DND-41 (cell line): ENCODE measurements around the gene FAM135A.

ENCODE experiments used
- EZH2 ChIP-seq: IDR thresholded peaks from 3 replicates; pipeline ENCODE4 v1.6.1; 2012; ENCODE audit warnings: borderline replicate concordance, low read depth, mild to moderate bottlenecking, moderate library complexity, low read length, inconsistent platforms; ENCODE audit not compliant: severe bottlenecking
- TF ChIP-seq, protein P1 (sequence below): IDR thresholded peaks from 2 replicates; pipeline ENCODE4 v1.5.1; 2012; ENCODE audit warnings: borderline replicate concordance, low read length, moderate library complexity, mild to moderate bottlenecking; ENCODE audit not compliant: poor library complexity, severe bottlenecking; ENCODE audit errors: extremely low read depth

DNA sequence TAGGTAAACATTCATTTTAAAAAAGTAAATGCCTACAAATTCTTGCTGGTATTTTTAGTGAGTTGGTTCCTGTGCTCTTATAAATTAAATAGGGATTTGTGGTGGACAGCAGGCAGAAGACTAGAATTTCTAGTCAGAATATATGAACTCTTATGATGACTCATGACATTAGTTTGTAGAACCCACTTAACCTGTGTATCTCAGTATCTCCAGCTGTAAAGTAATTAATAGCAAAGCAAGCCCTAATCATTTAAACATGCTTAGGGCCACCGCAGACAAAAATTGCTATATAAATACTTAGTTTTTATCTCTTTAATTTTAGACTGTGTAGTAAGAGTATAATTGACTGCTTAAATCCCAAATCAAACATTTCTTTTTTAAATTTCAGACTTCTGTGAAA lies 2.4 kb downstream of the FAM135A start:
- TF ChIP-seq, protein P1, sequence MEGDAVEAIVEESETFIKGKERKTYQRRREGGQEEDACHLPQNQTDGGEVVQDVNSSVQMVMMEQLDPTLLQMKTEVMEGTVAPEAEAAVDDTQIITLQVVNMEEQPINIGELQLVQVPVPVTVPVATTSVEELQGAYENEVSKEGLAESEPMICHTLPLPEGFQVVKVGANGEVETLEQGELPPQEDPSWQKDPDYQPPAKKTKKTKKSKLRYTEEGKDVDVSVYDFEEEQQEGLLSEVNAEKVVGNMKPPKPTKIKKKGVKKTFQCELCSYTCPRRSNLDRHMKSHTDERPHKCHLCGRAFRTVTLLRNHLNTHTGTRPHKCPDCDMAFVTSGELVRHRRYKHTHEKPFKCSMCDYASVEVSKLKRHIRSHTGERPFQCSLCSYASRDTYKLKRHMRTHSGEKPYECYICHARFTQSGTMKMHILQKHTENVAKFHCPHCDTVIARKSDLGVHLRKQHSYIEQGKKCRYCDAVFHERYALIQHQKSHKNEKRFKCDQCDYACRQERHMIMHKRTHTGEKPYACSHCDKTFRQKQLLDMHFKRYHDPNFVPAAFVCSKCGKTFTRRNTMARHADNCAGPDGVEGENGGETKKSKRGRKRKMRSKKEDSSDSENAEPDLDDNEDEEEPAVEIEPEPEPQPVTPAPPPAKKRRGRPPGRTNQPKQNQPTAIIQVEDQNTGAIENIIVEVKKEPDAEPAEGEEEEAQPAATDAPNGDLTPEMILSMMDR, result no peak
- no peak for TF ChIP-seq EZH2
